Vagina (tissue), 2 donors: Measurements from ENCODE around the gene LCE1A. TPM values are rescaled to one million over a fixed set of nuclear protein-coding genes. Genes with fewer than 3 reads are reported as not detected.

Experiments used
- DNase-seq, 2 donors: peaks; one replicate each; pipeline ENCODE4 v3.0.0-alpha.2; 2017; ENCODE audit errors: extremely low spot score in 2 of 2
- H3K27ac ChIP-seq: fragments of 200-600 bp; sonication (generic); one replicate; pipeline ENCODE4 v1.5.1; 2019
- H3K27me3 ChIP-seq: fragments of 200-600 bp; sonication (generic); one replicate; pipeline ENCODE4 v1.5.1; 2019
- H3K36me3 ChIP-seq, 2 donors: fragments of 200-600 bp; sonication (generic); one replicate each; pipeline ENCODE4 v1.5.1; 2017 to 2019
- H3K4me1 ChIP-seq: fragments of 200-600 bp; sonication (generic); one replicate; pipeline ENCODE4 v1.5.1; 2019
- H3K4me3 ChIP-seq, 2 donors: fragments of 200-600 bp; sonication (generic); 1 replicate in 1 of 2; 2 replicates in 1 of 2; pipeline ENCODE4 v1.5.1; 2016 to 2019
- H3K9me3 ChIP-seq: fragments of 200-600 bp; sonication (generic); one replicate; pipeline ENCODE4 v1.5.1; 2019
- POLR2A ChIP-seq, 2 donors: fragments of 450-650 bp; IDR thresholded peaks; one replicate each; pipeline ENCODE4 v1.6.1; 2017; ENCODE audit warnings: antibody characterized with exemption in 2 of 2, mild to moderate bottlenecking in 2 of 2, moderate library complexity in 2 of 2
- POLR2AphosphoS5 ChIP-seq, 2 donors: sonication (generic); formaldehyde crosslinking; IDR thresholded peaks; one replicate each; pipeline ENCODE4 v1.9.0; 2017; ENCODE audit warnings: antibody characterized with exemption in 2 of 2, mild to moderate bottlenecking in 2 of 2, low read depth in 1 of 2; ENCODE audit not compliant: insufficient read depth in 1 of 2
- intact Hi-C: fragments of 100-400 bp; cut with DNase I; formaldehyde crosslinking; loops from one replicate; pipeline ENCODE4 v1.15.1; 2023
- total RNA-seq: library from RNA; depleted of rRNA; stranded (reverse); fragments of >200 nt; gene quantifications from one replicate; pipeline ENCODE4 v1.2.3, GENCODE V29; 2016
- TF ChIP-seq, protein P1 (sequence below), 3 experiments: fragments of 450-650 bp in 2 of 3; fragments of 200-600 bp in 1 of 3; sonication (generic) in 1 of 3; IDR thresholded peaks; one replicate each; pipeline ENCODE4 v1.5.1; 2017 to 2019; ENCODE audit warnings: antibody characterized with exemption in 3 of 3, mild to moderate bottlenecking in 2 of 3, moderate library complexity in 2 of 3

Gene LCE1A
- total RNA-seq, 1 donor from 2014 or later, result not detected

DNA sequence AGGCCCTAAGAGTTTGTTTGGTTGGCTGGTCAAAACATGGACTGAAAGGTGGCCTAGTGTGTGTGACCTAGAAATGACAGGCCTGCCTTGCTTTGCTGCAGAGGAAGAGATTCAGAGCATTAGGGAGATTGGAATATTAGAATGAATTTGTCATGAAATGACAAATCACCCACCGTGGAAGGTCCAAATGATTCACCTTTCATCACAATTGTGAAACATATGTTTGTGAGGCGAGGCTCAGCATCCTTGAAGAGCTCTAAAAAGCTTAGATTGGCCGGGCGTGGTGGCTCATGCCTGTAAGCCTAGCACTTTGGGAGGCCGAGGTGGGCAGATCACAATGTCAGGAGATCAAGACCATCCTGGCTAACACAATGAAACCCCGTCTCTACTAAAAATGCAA lies 10.0 kb upstream of the LCE1A start:
- Histone ChIP-seq H3K27me3 (no peaks in the 10 kb centered on the region), H3K4me3 (no peak overlapping the region), H3K36me3 (no peaks in the 10 kb centered on the region), H3K4me1 (no peaks in the 10 kb centered on the region), H3K27ac (no peak overlapping the region), H3K9me3 (no peaks in the 10 kb centered on the region)
- intact Hi-C loops, result no loop called here
- no peak for DNase-seq
- no peak for TF ChIP-seq POLR2AphosphoS5 (IDR thresholded peaks at IDR 0.05; ENCODE audit: insufficient read depth in 1 of 2, low read depth in 1 of 2)
- TF ChIP-seq, protein P1, sequence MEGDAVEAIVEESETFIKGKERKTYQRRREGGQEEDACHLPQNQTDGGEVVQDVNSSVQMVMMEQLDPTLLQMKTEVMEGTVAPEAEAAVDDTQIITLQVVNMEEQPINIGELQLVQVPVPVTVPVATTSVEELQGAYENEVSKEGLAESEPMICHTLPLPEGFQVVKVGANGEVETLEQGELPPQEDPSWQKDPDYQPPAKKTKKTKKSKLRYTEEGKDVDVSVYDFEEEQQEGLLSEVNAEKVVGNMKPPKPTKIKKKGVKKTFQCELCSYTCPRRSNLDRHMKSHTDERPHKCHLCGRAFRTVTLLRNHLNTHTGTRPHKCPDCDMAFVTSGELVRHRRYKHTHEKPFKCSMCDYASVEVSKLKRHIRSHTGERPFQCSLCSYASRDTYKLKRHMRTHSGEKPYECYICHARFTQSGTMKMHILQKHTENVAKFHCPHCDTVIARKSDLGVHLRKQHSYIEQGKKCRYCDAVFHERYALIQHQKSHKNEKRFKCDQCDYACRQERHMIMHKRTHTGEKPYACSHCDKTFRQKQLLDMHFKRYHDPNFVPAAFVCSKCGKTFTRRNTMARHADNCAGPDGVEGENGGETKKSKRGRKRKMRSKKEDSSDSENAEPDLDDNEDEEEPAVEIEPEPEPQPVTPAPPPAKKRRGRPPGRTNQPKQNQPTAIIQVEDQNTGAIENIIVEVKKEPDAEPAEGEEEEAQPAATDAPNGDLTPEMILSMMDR (IDR thresholded peaks at IDR 0.05), result no peak
- no peak for TF ChIP-seq POLR2A (IDR thresholded peaks at IDR 0.05)

DNA sequence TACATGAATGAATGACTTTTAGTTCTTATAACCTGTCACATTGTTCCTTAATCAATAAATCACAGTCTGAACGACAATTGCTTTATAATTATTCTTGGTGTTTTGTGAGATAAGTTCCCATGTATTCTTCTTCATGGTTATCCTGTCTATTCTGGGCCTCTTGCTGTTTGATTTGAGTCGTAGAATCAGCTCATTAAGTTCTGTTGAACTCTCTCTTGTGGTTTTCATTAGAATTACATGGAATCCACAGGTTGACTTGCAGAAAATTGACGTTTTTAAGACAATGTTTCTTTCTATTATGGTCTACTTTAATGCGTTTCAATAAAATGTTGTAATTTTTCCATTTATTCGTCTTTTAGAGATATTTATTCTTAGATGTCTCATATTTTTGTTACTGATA lies 4.0 kb upstream of the LCE1A start:
- Histone ChIP-seq H3K4me3 (no peak overlapping the region), H3K27ac (no peak overlapping the region), H3K27me3 (no peaks in the 10 kb centered on the region), H3K36me3 (no peaks in the 10 kb centered on the region), H3K9me3 (no peaks in the 10 kb centered on the region), H3K4me1 (no peaks in the 10 kb centered on the region)
- intact Hi-C loops, result no loop called here
- DNase-seq, result no peak
- TF ChIP-seq POLR2AphosphoS5 (IDR thresholded peaks at IDR 0.05; ENCODE audit: insufficient read depth in 1 of 2, low read depth in 1 of 2) (no peak), POLR2A (IDR thresholded peaks at IDR 0.05) (no peak)
- TF ChIP-seq, protein P1 (IDR thresholded peaks at IDR 0.05), result no peak

DNA sequence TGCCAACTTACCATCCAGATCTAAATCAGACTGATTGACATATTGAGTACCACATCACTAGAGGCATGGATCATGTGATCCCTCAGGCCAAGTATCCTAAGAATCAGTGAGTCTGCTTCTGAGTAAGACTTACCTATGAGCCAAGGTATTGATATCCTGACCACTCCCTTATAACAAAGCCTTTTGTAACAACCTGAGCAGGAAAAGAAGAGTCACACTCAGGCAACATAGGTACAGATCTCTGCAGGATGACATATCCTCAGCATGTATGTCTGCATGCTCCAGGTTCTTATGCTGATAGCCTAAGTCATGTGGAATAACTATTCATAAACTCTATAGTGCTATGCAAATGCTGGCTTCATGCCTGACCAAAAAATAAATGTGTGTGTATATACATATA lies 2.3 kb upstream of the LCE1A start:
- no peaks in the 10 kb centered on the region for H3K36me3 ChIP-seq
- H3K4me1 ChIP-seq, result no peaks in the 10 kb centered on the region
- H3K9me3 ChIP-seq, result no peaks in the 10 kb centered on the region
- no peak overlapping the region for H3K27ac ChIP-seq
- intact Hi-C loops, result no loop called here
- DNase-seq, result no peak
- no peak overlapping the region for H3K4me3 ChIP-seq
- TF ChIP-seq, protein P1 (IDR thresholded peaks at IDR 0.05), result no peak
- TF ChIP-seq POLR2AphosphoS5 (IDR thresholded peaks at IDR 0.05; ENCODE audit: insufficient read depth in 1 of 2, low read depth in 1 of 2) (no peak), POLR2A (IDR thresholded peaks at IDR 0.05) (no peak)
- H3K27me3 ChIP-seq, result no peaks in the 10 kb centered on the region

DNA sequence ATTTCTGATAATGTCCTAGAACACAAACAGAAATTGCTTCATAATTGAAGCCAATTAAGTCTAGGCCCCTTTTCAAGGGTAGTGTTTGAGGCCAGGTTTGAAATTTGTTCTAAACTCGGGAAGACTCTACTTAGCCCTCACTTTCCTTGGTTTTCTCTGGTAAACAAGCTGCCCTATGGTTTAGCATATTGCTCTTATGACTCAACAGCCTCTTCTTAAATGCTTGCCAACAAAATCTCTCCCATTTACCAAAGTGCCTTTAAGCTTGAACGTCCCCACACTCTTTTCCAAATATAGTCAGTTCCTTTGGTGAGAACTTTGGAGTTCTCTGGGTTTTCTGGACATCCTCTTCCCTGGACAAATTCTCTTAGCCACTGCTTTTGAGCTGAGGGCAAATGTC lies 9.6 kb downstream of the LCE1A start:
- H3K27ac ChIP-seq, result no peak overlapping the region
- no peak overlapping the region for H3K4me3 ChIP-seq
- DNase-seq, result no peak
- intact Hi-C loops, result no loop called here
- no peaks in the 10 kb centered on the region for H3K4me1 ChIP-seq
- TF ChIP-seq POLR2A (IDR thresholded peaks at IDR 0.05), result no peak
- no peak for TF ChIP-seq POLR2AphosphoS5 (IDR thresholded peaks at IDR 0.05; ENCODE audit: insufficient read depth in 1 of 2, low read depth in 1 of 2)
- TF ChIP-seq, protein P1 (IDR thresholded peaks at IDR 0.05), result no peak
- no peaks in the 10 kb centered on the region for H3K27me3 ChIP-seq
- no peaks in the 10 kb centered on the region for H3K36me3 ChIP-seq
- no peaks in the 10 kb centered on the region for H3K9me3 ChIP-seq

DNA sequence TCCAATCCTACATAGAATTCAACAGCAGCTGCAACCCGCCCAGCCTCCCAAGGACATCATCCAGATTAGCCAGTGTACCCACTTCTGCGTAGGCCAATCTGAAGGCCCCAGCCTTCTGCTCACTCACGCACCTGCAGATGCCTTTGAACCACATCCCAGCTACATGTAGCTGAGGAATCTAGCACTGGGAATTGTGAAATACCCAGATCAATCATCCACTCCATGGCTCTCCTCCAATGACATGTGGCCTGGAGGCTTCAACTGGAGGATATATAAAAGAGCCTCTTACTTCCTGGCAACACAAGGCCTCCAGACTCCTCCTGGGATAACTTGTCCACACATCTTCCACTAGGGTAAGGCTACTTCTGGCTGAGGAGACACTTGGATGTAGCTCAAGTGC lies 15.3 kb downstream of the LCE1A start, which contains the start of gene LCE6A:
Gene LCE6A (plus strand): TSS at position 301 of the 400 bp plus-strand sequence. CDS start 665 bp downstream, outside the sequence.
- Histone ChIP-seq H3K4me1 (no peaks in the 10 kb centered on the region), H3K4me3 (no peak within 1 kb of the TSS), H3K27me3 (no peaks in the 10 kb centered on the region), H3K27ac (no peak within 1 kb of the TSS), H3K36me3 (no peaks in the 10 kb centered on the region), H3K9me3 (no peaks in the 10 kb centered on the region)
- intact Hi-C loops, result no loop called here
- no peak for DNase-seq
- no peak for TF ChIP-seq POLR2A (IDR thresholded peaks at IDR 0.05)
- TF ChIP-seq, protein P1 (IDR thresholded peaks at IDR 0.05), result no peak
- TF ChIP-seq POLR2AphosphoS5 (IDR thresholded peaks at IDR 0.05; ENCODE audit: insufficient read depth in 1 of 2, low read depth in 1 of 2), result no peak
